GM21576 (cell line): Measurements from ENCODE around the gene KHDC4.
"Not testable (repeated sequence)": the region's sequence is repeated elsewhere in the genome, so short reads cannot be mapped to it uniquely, and the experiment has no call there.

Experiments used
- ATAC-seq: cut with Tn5 transposase; IDR thresholded peaks from one replicate; pipeline ENCODE4 v1.9.1; 2021; ENCODE audit warnings: mild to moderate bottlenecking, moderate library complexity; ENCODE audit not compliant: unreplicated experiment

The KHDC4 gene

GRCh38 chr1:155910621-155911121, 23.5 kb downstream of the KHDC4 start:
- ATAC-seq = no peak

GRCh38 chr1:155909894-155910293, 24.3 kb downstream of the KHDC4 start:
- ATAC-seq = no peak

GRCh38 chr1:155904261-155904660, 30.0 kb downstream of the KHDC4 start:
- ATAC-seq = no peak

GRCh38 chr1:155900161-155900560, 34.1 kb downstream of the KHDC4 start:
- ATAC-seq = no peak

DNA sequence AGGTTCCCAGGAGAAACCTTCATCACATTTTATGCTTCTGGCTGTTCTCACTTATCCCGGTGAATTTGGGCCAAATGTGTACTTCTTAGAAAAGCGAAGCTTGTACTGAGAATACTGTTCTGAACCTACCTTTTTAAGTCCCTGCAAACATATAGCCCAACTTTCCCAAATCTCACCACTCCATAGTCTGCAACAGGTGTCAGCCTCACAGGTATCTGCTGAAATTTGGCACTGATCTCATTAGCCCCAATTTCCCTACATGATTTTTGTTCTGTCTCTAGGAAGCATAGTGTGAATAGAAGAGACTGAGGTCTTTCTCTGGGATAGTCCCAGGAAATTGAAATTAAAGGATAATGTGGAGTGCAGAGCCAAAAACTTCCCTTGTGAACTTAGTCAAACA, 34.5 kb downstream of the KHDC4 start:
- ATAC-seq = no peak

- ATAC-seq = no peak
These were observed 35.3 kb downstream of the KHDC4 start for GRCh38 chr1:155898888-155899287.

- ATAC-seq = no peak
These were observed 36.5 kb downstream of the KHDC4 start for GRCh38 chr1:155897746-155898145.

DNA sequence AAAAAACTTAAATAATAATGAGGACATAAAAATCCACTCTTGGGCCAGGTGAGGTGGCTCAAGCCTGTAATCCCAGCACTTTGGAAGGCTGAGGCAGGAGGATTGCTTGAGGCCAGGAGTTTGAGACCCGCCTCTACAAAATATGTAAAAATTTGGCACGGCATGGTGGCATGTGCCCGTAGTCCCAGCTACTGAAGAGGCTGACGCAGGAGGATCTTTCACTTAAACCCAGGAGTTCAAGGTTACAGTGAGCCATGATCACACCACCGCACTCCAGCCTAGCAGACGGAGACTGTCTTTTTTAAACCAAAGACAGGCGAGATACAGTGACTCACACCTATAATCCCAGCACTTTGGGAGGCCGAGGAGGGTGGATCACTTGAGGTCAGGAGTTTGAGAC, 37.7 kb downstream of the KHDC4 start:
- not testable (repeated sequence) for ATAC-seq

GRCh38 chr1:155895617-155896016, 38.6 kb downstream of the KHDC4 start:
- not testable (repeated sequence) for ATAC-seq

GRCh38 chr1:155893389-155894142, 40.6 kb downstream of the KHDC4 start:
- ATAC-seq = no peak

GRCh38 chr1:155892796-155893195, 41.4 kb downstream of the KHDC4 start:
- ATAC-seq = no peak

- ATAC-seq = no peak
These were observed 44.0 kb downstream of the KHDC4 start for GRCh38 chr1:155890251-155890650.

- ATAC-seq = no peak
These were observed 44.6 kb downstream of the KHDC4 start for GRCh38 chr1:155889566-155889965.

GRCh38 chr1:155888481-155888880, 45.7 kb downstream of the KHDC4 start:
- no peak for ATAC-seq

- no peak for ATAC-seq
These were observed 49.2 kb downstream of the KHDC4 start for GRCh38 chr1:155884982-155885381.

- no peak for ATAC-seq
These were observed 49.9 kb downstream of the KHDC4 start for GRCh38 chr1:155884031-155884960.

GRCh38 chr1:155882766-155883165, 51.4 kb downstream of the KHDC4 start:
- no peak for ATAC-seq

DNA sequence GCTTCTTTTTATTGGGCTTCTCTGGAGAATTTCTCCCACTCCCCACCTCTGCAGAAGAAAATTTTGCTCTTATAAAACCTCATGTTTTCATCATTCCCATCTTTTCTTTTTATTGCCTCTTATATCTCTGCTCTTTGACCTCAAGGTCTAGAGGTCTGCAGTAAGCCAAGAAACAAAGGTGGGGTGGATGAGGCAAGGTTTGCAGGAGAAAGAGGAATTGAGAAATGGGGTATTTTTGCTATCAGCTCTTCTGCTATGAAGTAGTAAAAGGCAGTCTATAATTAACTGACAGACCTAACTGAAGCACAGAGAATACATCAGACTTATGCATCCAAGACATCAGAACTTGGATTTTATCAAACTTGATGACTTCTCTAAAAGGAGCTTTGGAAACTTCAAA, 52.0 kb downstream of the KHDC4 start:
- ATAC-seq = no peak

DNA sequence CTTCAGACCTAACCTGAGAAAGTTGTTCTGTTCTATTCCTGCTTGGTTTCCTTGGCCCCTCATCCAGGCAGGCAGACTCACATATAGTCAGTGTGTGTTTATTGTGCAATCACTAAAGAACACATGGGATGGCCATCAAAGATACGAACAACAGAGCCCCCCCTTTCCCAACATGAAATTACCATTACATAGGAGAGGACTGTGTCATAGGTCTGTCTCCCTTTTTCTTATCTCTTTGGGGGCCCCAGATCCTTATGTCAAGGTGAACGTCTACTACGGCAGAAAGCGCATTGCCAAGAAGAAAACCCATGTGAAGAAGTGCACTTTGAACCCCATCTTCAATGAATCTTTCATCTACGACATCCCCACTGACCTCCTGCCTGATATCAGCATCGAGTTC, 53.3 kb downstream of the KHDC4 start:
- ATAC-seq = no peak

- ATAC-seq = no peak
These were observed 54.0 kb downstream of the KHDC4 start for GRCh38 chr1:155880251-155880650.

DNA sequence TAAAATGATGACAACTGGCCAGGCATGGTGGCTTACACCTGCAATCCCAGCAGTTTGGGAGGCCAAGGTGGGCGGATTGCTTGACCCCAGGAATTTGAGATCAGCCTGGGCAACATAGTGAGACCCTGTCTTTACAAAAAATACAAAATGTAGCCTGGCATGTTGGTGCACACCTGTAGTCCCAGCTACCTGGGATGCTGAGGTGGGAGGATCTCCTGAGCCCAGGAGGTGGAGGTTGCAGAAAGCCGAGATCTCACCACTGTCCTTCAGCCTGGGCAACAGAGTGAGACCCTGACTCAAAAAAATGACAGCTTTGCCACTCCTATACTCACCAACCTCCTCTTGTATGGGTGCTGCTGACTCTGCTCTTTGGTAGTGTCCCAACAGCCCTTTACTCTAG, 56.3 kb downstream of the KHDC4 start:
- ATAC-seq = no peak

- ATAC-seq = no peak
These were observed 60.4 kb downstream of the KHDC4 start for GRCh38 chr1:155873860-155874259.
